Glomerular endothelial cell (primary cell): ENCODE data around the gene DPP9. TPM values are rescaled to one million over a fixed set of nuclear protein-coding genes. Genes with fewer than 3 reads are reported as not detected.
"Not testable (repeated sequence)": the region's sequence is repeated elsewhere in the genome, so short reads cannot be mapped to it uniquely, and the experiment has no call there.

Experiments
- DNase-seq: peaks from one replicate; pipeline ENCODE4 v3.0.0-alpha.2; 2011; ENCODE audit warnings: low read depth, low spot score; ENCODE audit errors: extremely low read depth
- total RNA-seq: library from RNA; depleted of rRNA; stranded (reverse); fragments of >200 nt; gene quantifications from 2 replicates; pipeline ENCODE4 v1.2.3, GENCODE V29; 2015

DPP9 gene
- total RNA-seq, 1 donor from 2014 or later, result 118 TPM

DNA sequence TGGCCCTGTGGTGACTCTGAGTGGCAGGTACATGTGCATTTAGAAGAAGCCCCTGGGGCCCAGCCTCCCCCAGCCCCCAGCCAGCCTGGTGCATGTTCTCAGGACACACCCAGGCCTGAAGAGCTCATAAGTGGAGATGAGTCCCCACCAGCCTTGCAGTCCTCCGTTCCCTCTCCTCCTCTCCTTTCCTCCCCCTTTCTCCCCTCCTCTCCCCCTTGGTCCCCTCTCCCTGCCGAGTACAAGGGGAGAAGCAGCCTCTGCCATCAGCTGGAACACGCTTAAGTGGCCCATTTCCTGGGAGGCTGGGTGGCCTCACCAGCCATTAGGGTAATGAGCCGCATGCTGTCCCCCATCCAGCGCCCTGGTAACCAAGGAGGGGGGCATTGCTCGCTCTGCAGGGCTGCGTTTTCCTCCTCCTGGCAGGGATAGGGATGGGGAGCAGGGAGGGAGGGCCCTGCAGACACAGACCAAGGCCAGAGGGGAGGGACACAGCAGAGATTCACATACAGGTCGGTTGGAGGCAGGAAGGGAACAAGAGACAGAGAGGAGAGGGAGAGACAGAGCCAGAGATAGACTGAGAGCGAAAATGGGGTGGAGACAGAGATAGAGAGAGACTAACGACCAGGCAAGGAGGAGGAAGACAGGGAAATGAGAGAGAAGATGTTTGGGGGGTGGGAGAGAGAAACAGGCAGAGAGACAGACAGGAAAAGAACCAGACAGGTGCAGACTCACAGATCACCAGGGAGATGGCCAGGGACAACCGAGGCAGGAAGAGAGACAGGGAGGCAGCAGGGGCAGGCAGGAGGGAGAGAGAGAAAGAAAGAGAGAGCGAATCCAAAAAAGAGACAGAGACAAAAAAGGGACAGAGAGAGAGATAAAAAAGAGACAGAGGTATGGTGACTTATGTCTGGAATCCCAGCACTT, 19.3 kb upstream of the DPP9 start:
- DNase-seq, result no peak

GRCh38 chr19:4740092-4740491, 16.4 kb upstream of the DPP9 start:
- DNase-seq, result no peak

DNA sequence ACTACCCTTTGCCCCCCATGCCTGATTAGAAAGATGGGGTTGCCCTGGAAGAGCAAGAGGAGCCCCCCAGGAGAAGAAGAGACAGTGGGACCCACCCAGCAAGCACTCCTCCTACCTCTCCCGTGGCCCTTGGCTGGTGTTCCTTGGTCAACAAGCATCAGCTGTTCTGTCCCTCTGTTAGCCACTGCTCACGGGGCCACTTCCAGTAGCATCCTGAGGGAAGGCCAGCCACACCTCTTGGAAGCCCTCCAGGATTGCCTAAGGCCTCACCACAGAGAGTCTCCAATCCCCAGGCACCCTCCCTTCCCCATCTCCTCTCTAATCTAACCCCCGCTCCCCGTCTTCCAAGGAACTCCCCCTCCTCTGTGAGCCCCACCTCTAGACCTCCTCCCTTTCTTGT, 15.1 kb upstream of the DPP9 start:
- no peak for DNase-seq

DNA sequence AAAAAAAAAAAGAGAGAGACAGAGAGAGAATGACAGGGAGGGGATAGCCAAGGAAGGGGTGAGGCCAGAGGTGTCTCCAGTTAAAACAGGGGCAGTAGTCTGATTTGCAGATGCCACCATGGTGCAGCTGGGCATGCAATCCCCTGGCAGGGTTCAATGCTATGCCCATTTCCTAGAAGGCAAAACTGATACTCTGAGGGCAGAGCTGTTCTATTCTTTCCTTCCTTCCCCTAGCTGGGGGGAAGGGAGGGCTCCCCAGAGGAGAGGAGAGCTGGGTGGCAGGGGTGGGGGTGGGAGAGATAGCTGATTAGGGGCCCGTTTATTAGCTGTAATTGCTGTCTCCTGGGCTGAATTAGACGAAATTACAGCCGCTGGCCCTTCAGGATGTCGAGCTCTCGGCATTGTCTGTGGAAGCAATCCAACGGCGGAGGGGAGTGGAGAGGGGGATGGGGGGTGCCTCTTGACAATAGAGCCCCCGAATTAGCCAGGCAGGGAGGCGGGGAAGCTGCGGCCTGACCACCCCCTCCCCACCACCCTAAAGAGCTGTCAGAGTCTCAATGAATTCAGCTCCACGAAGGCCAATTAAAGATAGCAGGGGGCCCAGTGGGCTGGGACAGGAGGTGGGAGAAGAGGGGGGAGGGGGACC, 14.4 kb upstream of the DPP9 start:
- DNase-seq, result no peak

GRCh38 chr19:4733755-4734345, 10.2 kb upstream of the DPP9 start:
- DNase-seq, result no peak

GRCh38 chr19:4732680-4733114, 9.1 kb upstream of the DPP9 start:
- DNase-seq, result no peak

DNA sequence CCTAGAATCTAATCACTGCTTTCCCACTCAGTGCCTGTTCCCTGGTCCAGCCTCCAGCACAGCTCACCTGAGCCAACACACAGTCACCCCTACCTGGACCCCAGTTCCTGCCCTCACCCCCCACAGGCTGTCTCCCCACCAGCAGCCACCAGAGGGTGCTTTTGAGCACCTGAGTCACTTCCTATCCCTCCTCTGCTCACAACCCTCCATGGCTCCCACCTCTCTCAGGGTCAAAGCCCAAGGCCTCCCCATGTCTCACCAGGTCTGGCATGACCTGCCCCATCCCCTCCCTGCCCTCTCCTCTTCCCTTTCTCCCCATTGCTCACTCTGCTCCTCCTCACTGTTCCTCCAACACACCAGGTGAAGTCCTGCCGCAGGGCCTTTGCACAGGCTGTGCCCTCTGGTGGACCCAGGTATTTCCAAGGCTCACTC, 7.1 kb upstream of the DPP9 start:
- no peak for DNase-seq

DNA sequence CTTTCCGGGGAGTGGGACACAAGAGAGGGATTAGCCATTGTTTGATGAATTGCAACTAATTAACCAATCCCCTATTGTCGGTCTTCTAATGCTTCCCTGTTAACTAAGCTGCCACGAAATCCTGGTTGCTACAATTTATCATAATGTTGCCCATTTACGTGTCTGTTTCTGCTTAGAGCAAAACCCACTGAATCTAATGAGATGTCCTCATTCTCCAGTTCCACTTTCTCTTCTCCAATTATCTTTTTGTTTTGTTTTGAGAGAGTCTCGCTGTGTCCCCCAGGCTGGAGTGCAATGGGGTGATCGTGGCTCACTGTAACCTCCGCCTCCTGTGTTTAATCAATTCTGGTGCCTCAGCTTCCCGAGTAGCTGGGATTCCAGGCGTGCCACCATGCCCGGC, 5.2 kb upstream of the DPP9 start:
- DNase-seq, result no peak

DNA sequence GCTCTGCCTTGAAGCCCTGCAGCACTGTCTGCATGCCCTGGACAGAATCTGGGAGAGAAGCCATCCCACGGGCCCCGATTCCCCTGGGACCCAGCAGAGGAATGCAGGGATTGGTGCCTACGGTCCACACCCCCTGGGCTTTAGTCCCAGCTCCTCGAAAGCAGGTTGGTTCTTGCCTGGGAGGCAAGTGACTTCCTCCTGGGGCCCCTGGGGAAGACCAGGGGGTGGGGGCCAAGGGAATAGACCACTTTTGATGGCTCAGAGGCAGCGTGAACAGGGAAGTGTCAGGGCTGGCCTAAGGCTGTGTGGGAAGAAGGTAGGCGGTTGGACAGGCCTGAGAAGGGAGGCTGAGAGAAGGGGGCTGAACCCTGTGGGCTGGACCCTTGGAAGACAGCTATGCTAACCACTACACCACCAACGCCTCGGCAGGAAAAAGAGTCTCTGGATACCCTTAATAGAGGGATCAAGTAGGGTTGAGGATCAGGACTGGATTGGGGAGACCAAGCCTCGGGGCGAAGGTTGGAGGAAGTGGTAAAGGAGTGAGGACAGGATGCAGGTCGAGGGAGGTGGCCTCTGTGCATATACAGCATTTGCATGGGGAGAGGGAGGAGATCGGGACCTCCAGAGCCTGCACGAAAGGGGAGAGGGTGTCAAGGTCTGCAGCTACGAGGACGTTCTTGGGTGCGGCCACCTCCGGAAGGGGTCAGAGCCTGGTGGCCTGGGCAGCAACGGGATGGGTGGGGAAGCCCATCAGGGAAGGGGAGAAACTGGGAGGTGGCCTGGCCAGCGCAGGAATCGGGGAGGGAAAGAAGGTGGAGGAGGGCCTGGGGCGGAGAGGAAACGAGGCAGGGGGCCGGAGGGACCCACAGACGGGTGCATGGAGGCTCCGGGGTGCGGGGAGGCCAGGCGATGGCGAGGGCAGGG, 709 bp downstream of the DPP9 start:
- no peak for DNase-seq

DNA sequence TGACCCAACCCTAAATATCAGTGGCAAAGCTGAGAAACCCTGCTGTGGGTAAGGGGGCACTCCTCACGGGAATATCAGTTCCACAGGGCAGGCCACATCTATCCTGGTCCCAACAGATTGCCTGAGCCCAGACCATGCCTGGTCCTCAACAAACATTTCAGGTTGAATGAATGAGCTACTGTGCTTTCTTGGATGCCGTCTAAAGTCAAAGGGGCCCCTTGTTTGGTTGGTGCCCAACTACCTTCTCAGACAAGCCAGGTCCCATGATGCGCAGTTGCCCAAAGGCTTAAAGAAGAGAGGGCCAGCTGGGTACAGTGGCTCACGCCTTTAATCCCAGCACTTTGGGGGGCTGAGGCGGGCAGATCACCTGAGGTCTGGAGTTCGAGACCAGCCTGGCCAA, 2.4 kb downstream of the DPP9 start:
- no peak for DNase-seq

DNA sequence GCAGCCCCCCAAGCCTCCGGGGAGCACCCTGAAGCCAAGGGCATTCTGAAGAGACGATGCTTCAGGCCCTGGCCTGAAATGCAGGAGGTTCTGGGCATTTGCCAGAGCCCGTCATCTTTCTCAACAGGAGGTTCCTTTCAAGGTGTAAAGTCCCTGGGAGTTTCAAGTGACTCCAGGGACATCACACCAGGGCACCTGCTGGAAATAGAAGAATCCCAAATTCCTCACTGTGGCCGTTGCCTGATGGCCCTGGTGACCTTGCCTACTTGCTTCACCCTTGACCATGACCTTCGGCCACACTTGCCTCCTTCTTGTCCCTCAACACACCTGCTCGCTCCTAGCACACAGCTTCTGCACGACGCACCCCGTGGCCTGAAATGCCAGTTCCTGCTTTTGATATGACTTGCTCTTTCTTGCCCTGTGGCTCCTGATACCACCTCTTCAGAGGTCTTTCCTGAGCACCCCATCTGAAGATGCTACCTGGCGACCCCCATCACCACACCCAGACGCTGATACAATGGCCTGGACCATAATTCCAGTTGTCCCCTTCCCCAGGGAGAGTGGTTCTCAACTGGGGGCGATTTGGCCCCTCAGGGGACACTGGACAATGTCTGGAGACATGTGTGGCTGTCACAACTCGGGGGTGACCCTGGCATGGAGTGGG, 3.5 kb downstream of the DPP9 start:
- no peak for DNase-seq

GRCh38 chr19:4719499-4719866, 4.2 kb downstream of the DPP9 start:
- no peak for DNase-seq

GRCh38 chr19:4717966-4718701, 5.5 kb downstream of the DPP9 start:
- DNase-seq, result no peak

- no peak for DNase-seq
Measured at GRCh38 chr19:4717191-4717965, 6.3 kb downstream of the DPP9 start.

GRCh38 chr19:4715529-4716221, 8.0 kb downstream of the DPP9 start:
- DNase-seq, result no peak

- DNase-seq, result not testable (repeated sequence)
Measured at GRCh38 chr19:4715178-4715528, 8.5 kb downstream of the DPP9 start.

DNA sequence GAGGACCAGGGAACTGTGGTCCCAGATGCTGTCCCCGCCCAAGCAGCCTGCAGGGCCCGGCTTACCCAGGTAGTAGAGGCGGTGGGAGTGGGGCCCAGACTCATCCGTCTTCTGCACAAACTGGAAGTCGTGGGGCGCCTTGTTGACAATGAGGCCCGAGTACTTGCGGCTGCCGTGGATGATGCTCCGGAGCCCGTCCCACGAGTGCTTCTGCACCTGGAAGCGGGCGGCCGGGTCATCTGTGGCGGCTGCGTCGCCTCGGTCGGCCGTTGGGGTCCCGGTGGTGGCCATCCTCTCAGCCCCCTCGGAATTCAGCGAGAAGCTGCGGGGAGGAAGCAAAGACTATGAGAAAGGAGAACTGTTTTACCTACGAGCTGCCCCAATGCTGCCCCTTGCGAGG, 9.6 kb downstream of the DPP9 start:
- DNase-seq, result no peak

DNA sequence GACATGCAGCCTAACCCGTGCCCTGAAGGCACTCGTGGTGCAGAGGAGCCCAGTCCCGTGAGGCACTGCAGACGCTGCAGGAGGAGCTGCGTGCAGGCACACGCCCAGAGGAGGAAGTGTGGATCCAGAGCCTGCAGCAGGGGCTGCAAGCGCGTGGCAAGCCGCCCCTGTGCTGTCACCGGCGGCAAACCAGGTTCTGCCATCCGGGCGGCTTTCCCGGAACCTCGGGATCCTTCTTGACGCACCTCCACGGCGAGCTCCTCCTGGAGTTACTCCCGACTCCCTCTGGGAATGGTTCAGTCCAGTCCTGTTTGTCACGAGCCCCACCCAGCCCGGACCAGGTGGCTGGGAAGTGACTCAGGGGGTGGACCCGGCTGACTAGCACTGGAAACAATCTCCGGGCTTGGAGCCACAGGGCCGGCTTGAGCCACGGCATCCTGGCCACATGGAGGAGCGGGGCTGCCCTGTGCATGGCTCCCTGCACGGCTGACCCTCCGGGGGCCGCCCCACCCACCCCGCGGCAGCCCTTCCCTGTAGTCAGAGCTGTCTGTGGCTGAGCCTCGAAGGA, 10.2 kb downstream of the DPP9 start:
- peak; percentile 68 for DNase-seq
